Upper lobe of left lung (tissue), 6 donors: Measurements from ENCODE around the gene FBL. TPM values are rescaled to one million over a fixed set of nuclear protein-coding genes. Genes with fewer than 3 reads are reported as not detected.

Experiments used
- ATAC-seq, 2 donors: fragments of 200-7000 bp; cut with Tn5 transposase; one replicate each; pipeline ENCODE4 v1.9.1; 2022; ENCODE audit warnings: mild to moderate bottlenecking in 2 of 2, moderate library complexity in 2 of 2; ENCODE audit not compliant: low FRiP score in 2 of 2
- DNase-seq, 2 donors: peaks; one replicate each; pipeline ENCODE4 v3.0.0-alpha.2; 2019 to 2020
- H3K27ac ChIP-seq, 4 donors: fragments of 200-600 bp; sonication (generic); one replicate each; pipeline ENCODE4 v1.5.1; 2016 to 2019
- H3K27me3 ChIP-seq, 4 donors: fragments of 200-600 bp; sonication (generic); one replicate each; pipeline ENCODE4 v1.5.1; 2017 to 2019
- H3K36me3 ChIP-seq, 4 donors: fragments of 200-600 bp; sonication (generic); one replicate each; pipeline ENCODE4 v1.5.1; 2016 to 2019
- H3K4me1 ChIP-seq, 4 donors: fragments of 200-600 bp; sonication (generic); one replicate each; pipeline ENCODE4 v1.5.1; 2018 to 2019
- H3K4me3 ChIP-seq, 4 donors: fragments of 200-600 bp; sonication (generic); one replicate each; pipeline ENCODE4 v1.5.1; 2017 to 2019; ENCODE audit warnings: mild to moderate bottlenecking in 2 of 4, moderate library complexity in 1 of 4
- H3K9me3 ChIP-seq, 4 donors: fragments of 200-600 bp; sonication (generic); one replicate each; pipeline ENCODE4 v1.5.1; 2018 to 2019
- CTCF ChIP-seq, 6 experiments: fragments of 450-650 bp in 4 of 6; fragments of 200-600 bp in 2 of 6; sonication (generic) in 2 of 6; IDR thresholded peaks; one replicate each; pipeline ENCODE4 v1.5.1; 2016 to 2019; ENCODE audit warnings: antibody characterized with exemption in 6 of 6
- EP300 ChIP-seq, 4 donors: sonication (generic); formaldehyde crosslinking; IDR thresholded peaks; one replicate each; pipeline ENCODE4 v1.5.1; 2017; ENCODE audit warnings: antibody characterized with exemption in 4 of 4, control low read depth in 2 of 4
- POLR2A ChIP-seq, 4 donors: fragments of 450-650 bp; IDR thresholded peaks; one replicate each; pipeline ENCODE4 v1.5.1; 2016 to 2017; ENCODE audit warnings: antibody characterized with exemption in 4 of 4, mild to moderate bottlenecking in 2 of 4
- POLR2AphosphoS5 ChIP-seq, 2 donors: sonication (generic); formaldehyde crosslinking; IDR thresholded peaks; one replicate each; pipeline ENCODE4 v1.5.1; 2017; ENCODE audit warnings: antibody characterized with exemption in 2 of 2
- WGBS, 2 donors: methylation state at CpG; one replicate each; pipeline ENCODE4 v1.1.5; 2017 to 2018; 5-methylcytosine and 5-hydroxymethylcytosine counted together
- total RNA-seq, 6 donors: library from RNA; depleted of rRNA in 4 of 6; stranded (reverse); fragments of >200 nt in 4 of 6; gene quantifications; one replicate each; pipeline versions ENCODE4 v1.1.0 to v1.2.1, GENCODE V29; 2016 to 2021
- donor health status: DM: no; HTN: no; CAD: no; lungs with moderate emphysema.
- donor health status: DM: no; HTN: yes; CAD: no; lungs with severe emphysema.

Gene FBL
- total RNA-seq, 6 donors from 2014 or later = 75.4 to 143 (median 110) TPM

GRCh38 chr19:39825093-39825463 is 21.1 kb downstream of the FBL start:
- H3K36me3 ChIP-seq = peaks cover 26 to 49% (median 42%) of the 10 kb centered on the region in 4 donors
- peak in 1 of 2 donors; percentile 32 for DNase-seq
- H3K9me3 ChIP-seq = no peaks in the 10 kb centered on the region
- peaks cover 7 to 26% (median 11%) of the 10 kb centered on the region in 4 donors for H3K4me1 ChIP-seq
- no peak for TF ChIP-seq POLR2A (IDR thresholded peaks at IDR 0.05)
- TF ChIP-seq EP300 (IDR thresholded peaks at IDR 0.05) = no peak
- TF ChIP-seq CTCF (IDR thresholded peaks at IDR 0.05) = no peak
- TF ChIP-seq POLR2AphosphoS5 (IDR thresholded peaks at IDR 0.05) = no peak
- no peaks in the 10 kb centered on the region for H3K27me3 ChIP-seq
- 85 to 91% methylated on average over 11 of the region's 11 CpGs for WGBS, 2 donors
- no peak overlapping the region for H3K4me3 ChIP-seq
- peak overlapping the region; percentile 22 to 82 (median 70) for H3K27ac ChIP-seq
- ATAC-seq = no peak

GRCh38 chr19:39824143-39825092 is 21.8 kb downstream of the FBL start:
- H3K4me3 ChIP-seq = peak overlapping the region; percentile 70 to 91 (median 78)
- ATAC-seq (peak; percentile 95 to 97), DNase-seq (peak; percentile 89 to 97)
- peaks cover 19 to 42% (median 35%) of the 10 kb centered on the region in 4 donors for H3K36me3 ChIP-seq
- peaks cover 7 to 26% (median 11%) of the 10 kb centered on the region in 4 donors for H3K4me1 ChIP-seq
- 4 to 8% methylated on average over 42 to 47 of the region's 47 CpGs for WGBS, 2 donors
- TF ChIP-seq EP300 (IDR thresholded peaks at IDR 0.05) = no peak
- TF ChIP-seq POLR2A (IDR thresholded peaks at IDR 0.05) = peak in 1 of 4 donors; percentile 74
- TF ChIP-seq CTCF (IDR thresholded peaks at IDR 0.05) = peak in 2 of 6 experiments; percentile 32 to 34
- peak; percentile 13 to 50 for TF ChIP-seq POLR2AphosphoS5 (IDR thresholded peaks at IDR 0.05)
- H3K9me3 ChIP-seq = no peaks in the 10 kb centered on the region
- H3K27me3 ChIP-seq = no peaks in the 10 kb centered on the region
- H3K27ac ChIP-seq = peak overlapping the region; percentile 22 to 82 (median 78)

GRCh38 chr19:39823686-39824085 is 22.5 kb downstream of the FBL start:
- no peak for DNase-seq
- WGBS, 2 donors = 22 to 29% methylated on average over 7 of the region's 7 CpGs
- peaks cover 7 to 26% (median 11%) of the 10 kb centered on the region in 4 donors for H3K4me1 ChIP-seq

GRCh38 chr19:39820696-39821095 is 25.5 kb downstream of the FBL start:
- Histone ChIP-seq H3K36me3 (peaks cover 0 to 13% (median 4%) of the 10 kb centered on the region in 4 donors), H3K9me3 (no peaks in the 10 kb centered on the region), H3K27ac (no peak overlapping the region), H3K4me3 (no peak overlapping the region), H3K4me1 (peaks cover 7 to 26% (median 11%) of the 10 kb centered on the region in 4 donors), H3K27me3 (no peaks in the 10 kb centered on the region)
- ATAC-seq (no peak), DNase-seq (no peak)
- 91 to 93% methylated on average over 6 of the region's 6 CpGs for WGBS, 2 donors
- TF ChIP-seq CTCF (IDR thresholded peaks at IDR 0.05) (no peak), POLR2A (IDR thresholded peaks at IDR 0.05) (no peak), POLR2AphosphoS5 (IDR thresholded peaks at IDR 0.05) (no peak), EP300 (IDR thresholded peaks at IDR 0.05) (no peak)

More at GRCh38 chr19:39823686-39824085, 22.5 kb downstream of the FBL start:
- H3K4me3 ChIP-seq = peak overlapping the region; percentile 70 to 91 (median 78)
- TF ChIP-seq POLR2A (IDR thresholded peaks at IDR 0.05) (no peak), EP300 (IDR thresholded peaks at IDR 0.05) (no peak), POLR2AphosphoS5 (IDR thresholded peaks at IDR 0.05) (no peak)
- no peak for ATAC-seq
- H3K27ac ChIP-seq = peak overlapping the region in 3 of 4 donors; percentile 75 to 82 (median 81)
- peaks cover 17 to 35% (median 33%) of the 10 kb centered on the region in 4 donors for H3K36me3 ChIP-seq
- no peaks in the 10 kb centered on the region for H3K27me3 ChIP-seq
- no peaks in the 10 kb centered on the region for H3K9me3 ChIP-seq

- no peak overlapping the region for H3K4me3 ChIP-seq
- DNase-seq (no peak), ATAC-seq (no peak)
- peaks cover 0 to 8% (median 0%) of the 10 kb centered on the region in 4 donors for H3K36me3 ChIP-seq
- no peak overlapping the region for H3K27ac ChIP-seq
- peaks cover 6 to 18% (median 7%) of the 10 kb centered on the region in 4 donors for H3K4me1 ChIP-seq
- no peaks in the 10 kb centered on the region for H3K9me3 ChIP-seq
- WGBS, 2 donors = 88 to 90% methylated on average over 3 of the region's 3 CpGs
- TF ChIP-seq POLR2A (IDR thresholded peaks at IDR 0.05) (no peak), EP300 (IDR thresholded peaks at IDR 0.05) (no peak), CTCF (IDR thresholded peaks at IDR 0.05) (no peak), POLR2AphosphoS5 (IDR thresholded peaks at IDR 0.05) (no peak)
- H3K27me3 ChIP-seq = no peaks in the 10 kb centered on the region
Observed at GRCh38 chr19:39819786-39820185, 26.4 kb downstream of the FBL start.
